Measurements from ENCODE around the gene C3. TPM values are rescaled to one million over a fixed set of nuclear protein-coding genes. Genes with fewer than 3 reads are reported as not detected.
A peak's percentile ranks its signal among the peaks of the same experiment; 100 is the strongest.

The C3 gene
- total and polyA plus RNA-seq, 8 donors, result 14.2 to 881 (median 65.4) TPM

DNA sequence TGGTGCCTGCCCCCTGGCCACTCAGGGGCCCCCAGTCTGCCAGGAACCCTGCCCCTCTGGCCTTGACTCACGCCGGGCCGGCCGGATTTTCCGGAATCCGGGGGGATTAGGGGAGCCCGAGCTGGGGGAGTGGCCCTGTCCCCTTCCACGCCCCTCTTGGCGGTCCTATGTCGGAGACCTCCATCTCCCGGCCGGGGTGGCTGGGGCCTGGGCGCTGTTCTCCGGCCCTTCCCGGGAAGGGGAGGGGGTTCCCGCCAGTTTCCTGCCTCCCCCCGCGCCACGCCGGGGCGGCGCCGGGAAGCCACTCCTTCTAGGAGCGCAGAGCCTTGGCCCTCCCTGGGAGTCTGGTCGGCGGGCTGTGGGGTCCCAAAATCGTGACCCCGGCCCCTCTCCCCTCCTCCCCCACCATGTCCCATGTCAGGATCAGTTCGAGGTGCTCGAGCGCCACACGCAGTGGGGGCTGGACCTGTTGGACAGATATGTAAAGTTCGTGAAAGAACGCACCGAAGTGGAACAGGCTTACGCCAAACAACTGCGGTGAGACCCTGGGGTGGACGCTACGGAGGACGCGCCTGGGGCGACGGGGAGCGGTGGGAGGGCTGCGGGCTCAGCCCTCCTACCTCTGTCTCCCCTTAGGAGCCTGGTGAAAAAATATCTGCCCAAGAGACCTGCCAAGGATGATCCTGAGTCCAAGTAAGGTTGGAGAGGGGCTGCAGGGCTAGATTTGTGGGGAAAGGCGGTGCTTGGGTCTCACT is 20.3 kb upstream of the C3 start:
- Histone ChIP-seq H3K27ac (peak overlapping the region; percentile 79 to 85), H3K36me3 (peaks cover 0 to 34% of the 10 kb centered on the region in 2 donors), H3K9me3 (no peaks in the 10 kb centered on the region), H3K4me3 (peak overlapping the region; percentile 77 to 97), H3K27me3 (peaks cover 0 to 15% of the 10 kb centered on the region in 2 donors), H3K4me1 (peaks cover 45 to 88% of the 10 kb centered on the region in 2 donors)
- DNase-seq (peak in 3 of 4 donors; percentile 59 to 90 (median 82)), ATAC-seq (no peak)
- intact Hi-C loops (cut with DNase I), result no loop called here
- TF ChIP-seq, protein P1, sequence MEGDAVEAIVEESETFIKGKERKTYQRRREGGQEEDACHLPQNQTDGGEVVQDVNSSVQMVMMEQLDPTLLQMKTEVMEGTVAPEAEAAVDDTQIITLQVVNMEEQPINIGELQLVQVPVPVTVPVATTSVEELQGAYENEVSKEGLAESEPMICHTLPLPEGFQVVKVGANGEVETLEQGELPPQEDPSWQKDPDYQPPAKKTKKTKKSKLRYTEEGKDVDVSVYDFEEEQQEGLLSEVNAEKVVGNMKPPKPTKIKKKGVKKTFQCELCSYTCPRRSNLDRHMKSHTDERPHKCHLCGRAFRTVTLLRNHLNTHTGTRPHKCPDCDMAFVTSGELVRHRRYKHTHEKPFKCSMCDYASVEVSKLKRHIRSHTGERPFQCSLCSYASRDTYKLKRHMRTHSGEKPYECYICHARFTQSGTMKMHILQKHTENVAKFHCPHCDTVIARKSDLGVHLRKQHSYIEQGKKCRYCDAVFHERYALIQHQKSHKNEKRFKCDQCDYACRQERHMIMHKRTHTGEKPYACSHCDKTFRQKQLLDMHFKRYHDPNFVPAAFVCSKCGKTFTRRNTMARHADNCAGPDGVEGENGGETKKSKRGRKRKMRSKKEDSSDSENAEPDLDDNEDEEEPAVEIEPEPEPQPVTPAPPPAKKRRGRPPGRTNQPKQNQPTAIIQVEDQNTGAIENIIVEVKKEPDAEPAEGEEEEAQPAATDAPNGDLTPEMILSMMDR (IDR thresholded peaks at IDR 0.05), result no peak

DNA sequence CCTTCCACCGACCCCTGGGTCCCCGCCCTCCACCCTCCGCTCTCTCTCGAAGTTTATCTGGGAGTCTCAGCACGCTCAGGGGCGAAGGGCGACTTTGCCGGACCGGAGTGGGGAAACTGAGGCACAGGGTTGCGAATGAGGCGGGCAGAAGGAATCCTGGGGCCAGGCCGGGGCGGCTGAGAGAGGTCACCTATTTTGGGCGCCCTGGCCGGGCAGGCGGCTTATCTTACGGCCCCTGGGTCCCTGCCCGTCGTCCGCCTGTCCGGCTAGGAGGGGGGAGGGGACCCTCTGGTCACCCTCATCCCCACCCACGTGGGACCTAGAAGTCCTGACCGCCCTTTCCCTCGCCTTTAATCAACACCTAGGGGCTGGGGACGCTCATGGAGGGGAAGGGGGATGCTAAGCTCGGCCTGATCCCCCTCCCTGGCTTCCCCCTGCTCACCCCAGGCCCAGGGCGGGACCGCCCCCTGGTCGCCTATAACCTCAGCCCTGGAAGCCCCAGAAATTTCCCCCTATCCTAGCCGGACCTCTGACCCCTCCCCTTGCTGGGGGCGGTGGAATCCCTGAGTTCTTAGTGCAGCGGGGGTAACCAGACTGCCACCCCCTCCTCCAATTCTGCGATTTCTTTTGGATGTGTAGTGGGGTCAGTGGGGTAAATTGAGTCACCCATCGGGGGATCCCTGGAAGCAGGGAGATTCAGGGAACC is 19.6 kb upstream of the C3 start:
- TF ChIP-seq, protein P1 (IDR thresholded peaks at IDR 0.05), result no peak
- H3K4me1 ChIP-seq, result peaks cover 39 to 88% of the 10 kb centered on the region in 2 donors

DNA sequence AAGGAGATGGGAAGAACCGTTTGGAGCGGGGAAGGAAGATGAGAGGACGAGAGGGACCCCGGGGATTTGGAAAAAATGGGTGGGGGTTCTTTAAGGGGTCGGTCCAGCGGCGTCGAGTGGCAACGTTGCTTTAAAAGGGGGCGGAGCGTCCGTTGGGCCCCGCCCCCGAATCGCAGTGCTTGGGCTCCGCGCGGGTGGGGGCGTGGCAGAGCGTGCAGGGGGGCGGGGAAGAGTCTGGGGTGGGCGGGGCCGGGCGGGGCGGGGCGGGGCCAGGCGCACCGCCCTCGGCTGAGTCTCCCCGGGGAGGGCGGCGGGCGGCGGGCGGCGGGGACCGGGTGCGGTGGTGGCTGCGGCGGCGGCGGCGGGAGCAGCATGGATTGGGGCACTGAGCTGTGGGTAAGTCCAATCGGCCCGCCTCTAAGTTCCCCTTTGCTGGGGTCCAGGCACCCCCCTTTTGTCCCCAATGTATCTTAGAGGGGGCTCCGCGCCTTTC is 19.0 kb upstream of the C3 start, which contains the start of gene TRIP10:
Gene TRIP10, plus strand, starts transcription at position 291 of the 493 bp plus-strand sequence. Its CDS starts 82 bp downstream, at position 373.
- ATAC-seq, result peak; percentile 37
- H3K4me1 ChIP-seq, result peaks cover 33 to 83% of the 10 kb centered on the region in 2 donors
- TF ChIP-seq, protein P1 (IDR thresholded peaks at IDR 0.05), result no peak

More for the DNA sequence above, 19.6 kb upstream of the C3 start:
- no peak for ATAC-seq
- H3K27me3 ChIP-seq, result peaks cover 0 to 15% of the 10 kb centered on the region in 2 donors
- H3K9me3 ChIP-seq, result no peaks in the 10 kb centered on the region
- peak in 1 of 4 donors; percentile 85 for DNase-seq
- peak overlapping the region; percentile 79 to 85 for H3K27ac ChIP-seq
- peak overlapping the region; percentile 77 to 97 for H3K4me3 ChIP-seq
- H3K36me3 ChIP-seq, result peaks cover 0 to 30% of the 10 kb centered on the region in 2 donors
- intact Hi-C loops (cut with DNase I), result loop anchor here (10.0 kb wide), 1 partner anchor 125 kb away; no protein-coding TSS in a partner anchor

DNA sequence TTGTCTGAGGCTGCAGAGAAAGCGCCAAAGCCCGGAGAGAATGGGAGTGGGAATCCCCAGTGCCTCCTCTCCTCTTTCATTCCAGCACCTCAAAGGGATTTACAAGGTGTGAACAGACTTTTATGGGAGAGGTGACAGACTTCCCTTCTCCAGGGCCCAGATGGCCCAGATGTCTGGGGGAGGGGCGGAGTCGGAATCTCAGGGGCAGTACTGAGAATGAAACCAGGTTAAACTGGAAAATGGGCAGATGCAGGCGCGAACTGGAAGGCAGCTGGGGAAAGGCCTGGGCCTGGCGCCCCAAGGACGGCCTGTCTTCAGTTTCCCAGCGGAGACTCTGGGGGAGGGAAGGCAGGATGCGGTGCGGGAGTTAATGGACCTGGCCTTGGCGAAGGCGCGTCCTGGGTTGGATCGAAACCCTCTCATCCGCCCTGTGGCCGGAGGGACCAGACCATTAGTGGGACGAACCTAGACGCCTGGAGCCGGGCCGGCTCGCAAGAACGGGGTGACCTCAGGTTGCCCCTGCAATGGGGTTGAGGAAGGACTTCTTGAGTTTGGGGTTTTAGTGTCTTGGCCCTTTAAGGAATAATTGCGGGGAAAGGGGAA is 18.4 kb upstream of the C3 start:
- Histone ChIP-seq H3K9me3 (no peaks in the 10 kb centered on the region), H3K36me3 (peaks cover 0 to 26% of the 10 kb centered on the region in 2 donors), H3K27ac (peak overlapping the region; percentile 92 to 96), H3K4me3 (peak overlapping the region; percentile 77 to 97), H3K27me3 (peaks cover 0 to 15% of the 10 kb centered on the region in 2 donors), H3K4me1 (peaks cover 28 to 78% of the 10 kb centered on the region in 2 donors)
- intact Hi-C loops (cut with DNase I), result loop anchor here (10.0 kb wide), 1 partner anchor 126 kb away; no protein-coding TSS in a partner anchor
- DNase-seq (peak in 2 of 4 donors; percentile 48 to 81), ATAC-seq (no peak)
- TF ChIP-seq, protein P1 (IDR thresholded peaks at IDR 0.05), result no peak

More for the DNA sequence above, 19.0 kb upstream of the C3 start, which contains the start of gene TRIP10:
- Histone ChIP-seq H3K27ac (peak within 1 kb of the TSS; percentile 92 to 96), H3K36me3 (peaks cover 0 to 26% of the 10 kb centered on the region in 2 donors), H3K9me3 (no peaks in the 10 kb centered on the region), H3K4me3 (peak within 1 kb of the TSS; percentile 77 to 97), H3K27me3 (peaks cover 0 to 15% of the 10 kb centered on the region in 2 donors)
- peak; percentile 84 to 93 (median 88) for DNase-seq
- intact Hi-C loops (cut with DNase I), result loop anchor here (10.0 kb wide), 1 partner anchor 125 kb away; no protein-coding TSS in a partner anchor

Measured in left lung (tissue), 10 donors.